22Rv1 (cell line): ENCODE results near the gene F12.

ENCODE experiments used
- CTCF ChIP-seq: fragments of 450-650 bp; IDR thresholded peaks from 2 replicates; pipeline ENCODE4 v1.5.1; 2017; ENCODE audit warnings: mild to moderate bottlenecking
- ZFX ChIP-seq: fragments of 450-650 bp; IDR thresholded peaks from 2 replicates; pipeline ENCODE4 v1.6.1; 2017; ENCODE audit warnings: antibody characterized with exemption, borderline replicate concordance

GRCh38 chr5:177452688-177453638 lies 43.6 kb upstream of the F12 start:
- TF ChIP-seq CTCF (no peak), ZFX (no peak)
